Mucosa of stomach (tissue), 1 donor: ENCODE measurements around the gene KLF6.

Source experiments
- H3K27me3 ChIP-seq: one replicate; pipeline ENCODE4 v1.7.0; 2013; ENCODE audit warnings: mild to moderate bottlenecking, low read length; ENCODE audit not compliant: control insufficient read depth, insufficient read depth
- H3K36me3 ChIP-seq: one replicate; pipeline ENCODE4 v1.7.0; 2013; ENCODE audit warnings: low read length; ENCODE audit not compliant: control insufficient read depth, insufficient read depth
- H3K4me1 ChIP-seq: one replicate; pipeline ENCODE4 v1.7.0; 2013; ENCODE audit warnings: mild to moderate bottlenecking, low read length; ENCODE audit not compliant: control insufficient read depth, insufficient read depth
- H3K4me3 ChIP-seq: one replicate; pipeline ENCODE4 v1.7.0; 2013; ENCODE audit warnings: low read length
- H3K9ac ChIP-seq: one replicate; pipeline ENCODE4 v1.7.0; 2013; ENCODE audit warnings: mild to moderate bottlenecking, low read length, moderate library complexity
- H3K9me3 ChIP-seq: one replicate; pipeline ENCODE4 v1.7.0; 2013; ENCODE audit warnings: mild to moderate bottlenecking, low read length, moderate library complexity; ENCODE audit not compliant: control insufficient read depth
- donor health status: Pancreatic carcinoma.

The KLF6 gene

GRCh38 chr10:3782451-3783315, 2.3 kb downstream of the KLF6 start:
- H3K4me3 ChIP-seq = peak overlapping the region; percentile 78
- H3K27me3 ChIP-seq = no peaks in the 10 kb centered on the region
- H3K36me3 ChIP-seq = peaks cover 36% of the 10 kb centered on the region
- peaks cover 46% of the 10 kb centered on the region for H3K4me1 ChIP-seq
- no peaks in the 10 kb centered on the region for H3K9me3 ChIP-seq
- H3K9ac ChIP-seq = peak overlapping the region; percentile 97

- H3K4me1 ChIP-seq = peaks cover 50% of the 10 kb centered on the region
- peak overlapping the region; percentile 97 for H3K9ac ChIP-seq
- H3K9me3 ChIP-seq = no peaks in the 10 kb centered on the region
- H3K4me3 ChIP-seq = peak overlapping the region; percentile 78
- peaks cover 36% of the 10 kb centered on the region for H3K36me3 ChIP-seq
- no peaks in the 10 kb centered on the region for H3K27me3 ChIP-seq
These were observed 2.9 kb downstream of the KLF6 start for GRCh38 chr10:3782146-3782450.

DNA sequence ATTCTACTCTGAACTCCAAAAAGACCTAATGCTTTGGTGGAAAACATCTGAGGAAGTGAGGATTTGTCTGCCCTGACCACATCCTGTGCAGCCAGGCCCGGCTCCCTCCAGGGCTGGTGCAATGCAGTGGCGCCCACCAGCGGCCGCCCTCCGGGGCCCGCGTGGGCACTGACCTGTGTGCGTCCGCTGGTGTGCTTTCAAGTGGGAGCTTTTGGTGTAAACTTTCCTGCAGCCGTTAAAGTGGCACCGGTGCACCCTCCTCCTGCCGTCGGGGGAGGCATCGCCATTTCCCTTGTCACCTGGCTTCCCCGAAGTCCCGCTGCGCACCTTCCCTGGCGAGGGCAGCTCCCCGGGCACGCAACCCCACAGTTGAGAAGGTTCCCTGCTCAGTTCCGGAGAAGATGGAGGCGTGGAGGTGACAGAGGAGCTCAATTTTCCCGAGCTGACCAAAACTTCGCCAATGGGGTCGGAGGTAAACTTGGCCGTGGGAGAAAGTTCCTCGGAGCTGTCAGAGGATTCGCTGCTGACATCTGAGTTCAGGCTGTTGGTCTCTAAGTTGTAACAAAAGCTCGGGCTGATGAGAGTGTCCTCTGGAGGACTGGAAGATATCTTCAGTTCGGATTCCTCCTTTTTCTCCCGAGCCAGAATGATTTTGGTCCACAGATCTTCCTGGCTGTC, 3.4 kb downstream of the KLF6 start:
- H3K9ac ChIP-seq = peak overlapping the region; percentile 97
- H3K4me1 ChIP-seq = peaks cover 47% of the 10 kb centered on the region
- no peaks in the 10 kb centered on the region for H3K27me3 ChIP-seq
- no peaks in the 10 kb centered on the region for H3K9me3 ChIP-seq
- H3K4me3 ChIP-seq = peak overlapping the region; percentile 78
- peaks cover 36% of the 10 kb centered on the region for H3K36me3 ChIP-seq

DNA sequence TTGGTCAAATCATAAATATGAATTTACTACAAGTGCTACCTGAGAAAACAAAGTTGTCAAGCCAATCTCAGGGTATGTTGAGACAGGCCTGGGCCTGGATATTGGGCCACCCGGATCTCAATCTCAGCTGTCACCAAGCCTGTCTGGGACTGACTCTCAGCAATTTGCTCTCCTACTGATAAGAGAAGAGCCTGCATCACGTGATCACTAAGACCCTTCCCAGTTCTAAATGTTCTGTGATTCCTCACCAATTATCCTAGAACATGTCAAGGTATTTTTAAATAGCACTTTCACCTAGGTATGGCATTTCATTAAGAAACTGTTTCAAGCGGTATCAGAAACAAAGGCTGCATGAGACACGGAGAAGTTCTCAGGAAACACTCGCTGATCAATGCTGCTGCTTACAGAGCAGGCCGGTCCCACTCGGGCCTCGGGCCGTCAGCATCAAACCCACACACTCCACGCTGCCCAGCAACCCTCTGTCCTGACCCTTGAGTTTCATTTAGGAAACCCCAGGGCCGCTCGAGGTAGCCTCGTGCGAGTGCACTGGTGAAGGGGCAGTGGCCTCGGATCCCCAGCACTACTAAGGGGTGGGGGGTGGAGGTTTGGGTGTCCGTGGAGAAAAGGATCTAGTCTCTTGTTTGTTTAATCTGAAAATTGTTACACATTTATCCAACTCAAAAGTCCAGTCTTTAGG, 4.1 kb downstream of the KLF6 start:
- Histone ChIP-seq H3K9me3 (no peaks in the 10 kb centered on the region), H3K4me1 (peaks cover 49% of the 10 kb centered on the region), H3K36me3 (peaks cover 40% of the 10 kb centered on the region), H3K4me3 (peak overlapping the region; percentile 21), H3K27me3 (no peaks in the 10 kb centered on the region), H3K9ac (peak overlapping the region; percentile 97)

DNA sequence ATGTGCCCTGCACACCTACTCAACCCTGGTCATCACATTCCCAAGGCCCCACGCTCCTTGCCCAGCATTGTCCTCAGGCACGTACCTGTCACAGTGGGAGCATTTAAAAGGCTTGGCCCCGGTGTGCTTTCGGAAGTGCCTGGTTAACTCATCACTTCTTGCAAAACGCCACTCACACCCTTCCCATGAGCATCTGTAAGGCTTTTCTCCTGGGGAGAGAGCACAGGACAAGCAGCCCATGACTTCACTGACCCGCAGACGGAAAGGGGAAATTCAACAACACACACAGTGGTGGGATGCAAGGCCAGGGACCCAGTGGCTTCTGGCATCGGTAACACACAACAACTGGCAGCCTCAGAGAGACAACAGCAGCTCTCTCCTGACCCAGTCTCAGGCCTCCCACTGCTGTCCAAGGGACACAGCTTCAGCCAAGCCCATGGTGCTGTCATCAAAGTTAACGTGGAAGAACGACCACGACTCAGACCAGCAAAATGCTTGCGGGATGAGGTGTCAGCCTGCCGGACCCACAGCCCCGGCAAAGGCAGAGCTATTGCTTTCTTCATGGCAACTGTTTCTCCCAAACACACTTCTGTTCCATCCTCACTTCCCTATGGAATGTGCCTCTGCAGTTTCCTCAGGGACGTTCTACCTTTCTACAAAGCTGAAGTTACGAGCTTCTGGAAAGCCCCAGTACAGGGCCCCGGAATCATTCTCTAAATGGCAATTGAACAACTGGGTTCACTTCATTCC, 4.8 kb downstream of the KLF6 start:
- H3K27me3 ChIP-seq = no peaks in the 10 kb centered on the region
- no peak overlapping the region for H3K4me3 ChIP-seq
- H3K36me3 ChIP-seq = peaks cover 46% of the 10 kb centered on the region
- H3K9ac ChIP-seq = peak overlapping the region; percentile 97
- peaks cover 56% of the 10 kb centered on the region for H3K4me1 ChIP-seq
- no peaks in the 10 kb centered on the region for H3K9me3 ChIP-seq

GRCh38 chr10:3779158-3779741, 5.8 kb downstream of the KLF6 start:
- Histone ChIP-seq H3K9ac (peak overlapping the region; percentile 97), H3K27me3 (no peaks in the 10 kb centered on the region), H3K4me3 (no peak overlapping the region), H3K9me3 (no peaks in the 10 kb centered on the region), H3K36me3 (peaks cover 46% of the 10 kb centered on the region), H3K4me1 (peaks cover 61% of the 10 kb centered on the region)

GRCh38 chr10:3778692-3779157, 6.3 kb downstream of the KLF6 start:
- Histone ChIP-seq H3K9ac (peak overlapping the region; percentile 97), H3K4me1 (peaks cover 61% of the 10 kb centered on the region), H3K36me3 (peaks cover 46% of the 10 kb centered on the region), H3K27me3 (no peaks in the 10 kb centered on the region), H3K4me3 (no peak overlapping the region), H3K9me3 (no peaks in the 10 kb centered on the region)

DNA sequence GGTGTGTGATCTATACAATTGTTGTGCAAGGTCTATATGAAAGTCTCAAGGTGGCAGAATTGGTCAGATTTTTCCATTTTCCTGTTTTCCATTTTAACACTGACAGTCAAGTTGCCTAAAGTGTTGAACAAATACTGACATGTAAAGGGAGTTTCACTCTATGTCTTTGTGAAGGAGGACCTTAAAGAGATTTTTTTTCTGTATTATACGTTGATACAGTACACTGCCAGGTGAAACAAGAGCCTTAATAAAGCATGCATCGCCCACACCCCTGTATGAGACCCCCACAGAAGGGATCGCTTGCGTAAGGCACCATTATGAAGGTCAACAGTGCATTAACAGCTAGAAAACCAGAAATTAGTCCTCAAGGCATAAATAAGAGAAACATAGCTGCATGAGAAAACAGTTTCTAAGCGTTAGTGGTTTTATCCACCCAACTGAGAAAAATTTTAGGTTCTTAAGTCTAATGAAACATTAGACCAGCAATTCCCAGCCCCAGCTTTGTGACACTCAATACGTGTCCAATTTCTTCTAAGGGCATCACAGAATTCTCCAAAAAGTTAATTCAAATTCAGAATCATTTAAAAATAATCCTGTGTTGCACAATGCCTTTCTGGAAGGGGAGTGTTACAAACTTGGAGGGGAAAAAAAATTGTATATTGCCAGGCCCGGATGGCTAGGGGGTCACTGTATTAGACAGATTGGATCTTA, 6.9 kb downstream of the KLF6 start:
- Histone ChIP-seq H3K36me3 (peaks cover 46% of the 10 kb centered on the region), H3K9ac (peak overlapping the region; percentile 17), H3K4me1 (peaks cover 61% of the 10 kb centered on the region), H3K9me3 (no peaks in the 10 kb centered on the region), H3K27me3 (no peaks in the 10 kb centered on the region), H3K4me3 (no peak overlapping the region)

GRCh38 chr10:3776796-3777571, 8.0 kb downstream of the KLF6 start:
- Histone ChIP-seq H3K9ac (no peak overlapping the region), H3K9me3 (no peaks in the 10 kb centered on the region), H3K4me1 (peaks cover 61% of the 10 kb centered on the region), H3K4me3 (no peak overlapping the region), H3K27me3 (no peaks in the 10 kb centered on the region), H3K36me3 (peaks cover 44% of the 10 kb centered on the region)

- H3K36me3 ChIP-seq = peaks cover 34% of the 10 kb centered on the region
- H3K4me1 ChIP-seq = peaks cover 52% of the 10 kb centered on the region
- H3K27me3 ChIP-seq = no peaks in the 10 kb centered on the region
- H3K9ac ChIP-seq = peak overlapping the region; percentile 28
- H3K9me3 ChIP-seq = no peaks in the 10 kb centered on the region
- H3K4me3 ChIP-seq = no peak overlapping the region
These were observed 9.1 kb downstream of the KLF6 start for GRCh38 chr10:3775696-3776551.
